T-cell (primary cell): ENCODE measurements around the gene PHF12. TPM values are rescaled to one million over a fixed set of nuclear protein-coding genes. Genes with fewer than 3 reads are reported as not detected.
"Not testable (repeated sequence)": the region's sequence is repeated elsewhere in the genome, so short reads cannot be mapped to it uniquely, and the experiment has no call there.

ENCODE experiments used
- ATAC-seq, 4 experiments: fragments of 200-7000 bp in 3 of 4; fragments of 150-1000 bp in 1 of 4; cut with Tn5 transposase; replicated peaks in 1 of 4; 1 replicate in 3 of 4; 2 replicates in 1 of 4; pipeline ENCODE4 v1.10.0; 2021; ENCODE audit warnings: moderate library complexity in 3 of 4, mild to moderate bottlenecking in 2 of 4, moderate number of reproducible peaks in 1 of 4
- CTCF ChIA-PET, 2 donors: fragments of 300-600 bp; sonication (Branson Sonifier 250); formaldehyde crosslinking; loops; one replicate each; lab custom pipeline; 2022; ENCODE audit warnings: antibody characterized with exemption in 2 of 2; lab: Charles Lee
- POLR2A ChIA-PET, 2 donors: fragments of 300-600 bp; sonication (Branson Sonifier 250); formaldehyde crosslinking; loops; one replicate each; lab custom pipeline; 2022; ENCODE audit warnings: antibody characterized with exemption in 2 of 2; lab: Charles Lee
- DNase-seq, 35 experiments: peaks; one replicate each; pipeline versions ENCODE4 v3.0.0 to v3.0.0-alpha.2; 2013 to 2023
- H3K27ac ChIP-seq: one replicate; pipeline ENCODE4 v1.5.1; 2013; ENCODE audit warnings: low read length
- H3K27me3 ChIP-seq, 2 experiments: replicated peaks in 1 of 2; 1 replicate in 1 of 2; 2 replicates in 1 of 2; pipeline versions ENCODE4 v1.6.1 to v1.7.0; 2013; ENCODE audit warnings: low read length in 1 of 2, mixed read lengths in 1 of 2; ENCODE audit not compliant: control insufficient read depth in 2 of 2, insufficient read depth in 2 of 2; ENCODE audit errors: extremely low read depth in 1 of 2
- H3K36me3 ChIP-seq, 2 donors: 1 replicate in 1 of 2; 2 replicates in 1 of 2; pipeline versions ENCODE4 v1.6.1 to v1.7.0; 2013; ENCODE audit warnings: low read length in 1 of 2; ENCODE audit not compliant: control insufficient read depth in 2 of 2, insufficient read depth in 1 of 2; ENCODE audit errors: extremely low read depth in 1 of 2
- H3K4me1 ChIP-seq, 2 experiments: 1 replicate in 1 of 2; 2 replicates in 1 of 2; pipeline versions ENCODE4 v1.6.1 to v1.7.0; 2013; ENCODE audit warnings: low read length in 2 of 2, mixed read lengths in 1 of 2; ENCODE audit not compliant: insufficient read depth in 2 of 2, control insufficient read depth in 1 of 2; ENCODE audit errors: extremely low read depth in 1 of 2
- H3K4me3 ChIP-seq, 2 donors: 1 replicate in 1 of 2; 2 replicates in 1 of 2; pipeline versions ENCODE4 v1.5.1 to v1.7.0; 2013; ENCODE audit warnings: mild to moderate bottlenecking in 2 of 2, low read length in 1 of 2, moderate library complexity in 1 of 2; ENCODE audit not compliant: control insufficient read depth in 1 of 2; ENCODE audit errors: extremely low read depth in 1 of 2
- H3K9me3 ChIP-seq: 2 replicates; pipeline ENCODE4 v1.7.0; 2013
- H3K27ac Mint-ChIP-seq, 2 donors: one replicate each; pipeline ENCODE4 v1.8.0; 2020 to 2021; ENCODE audit warnings: mild to moderate bottlenecking in 2 of 2, mixed read lengths in 2 of 2
- H3K27me3 Mint-ChIP-seq, 2 donors: one replicate each; pipeline ENCODE4 v1.8.0; 2021 to 2022; ENCODE audit warnings: mixed read lengths in 2 of 2
- H3K36me3 Mint-ChIP-seq: one replicate; pipeline ENCODE4 v1.8.0; 2021; ENCODE audit warnings: mixed read lengths
- H3K4me1 Mint-ChIP-seq, 3 donors: one replicate each; pipeline ENCODE4 v1.8.0; 2020 to 2022; ENCODE audit warnings: mixed read lengths in 3 of 3, mild to moderate bottlenecking in 1 of 3
- H3K4me3 Mint-ChIP-seq, 3 donors: one replicate each; pipeline ENCODE4 v1.8.0; 2020 to 2022; ENCODE audit warnings: mild to moderate bottlenecking in 3 of 3, mixed read lengths in 3 of 3, moderate library complexity in 3 of 3
- H3K9me3 Mint-ChIP-seq, 3 donors: one replicate each; pipeline ENCODE4 v1.8.0; 2020 to 2022; ENCODE audit warnings: mixed read lengths in 3 of 3
- WGBS: methylation state at CpG from one replicate; pipeline ENCODE4 v1.1.5; 2013; ENCODE audit warnings: missing lambda C conversion rate; ENCODE audit not compliant: insufficient coverage; 5-methylcytosine and 5-hydroxymethylcytosine counted together
- total RNA-seq, 35 experiments: library from RNA in 6 of 35; stranded (reverse) in 6 of 35; fragments of 120-200 nt in 1 of 35; gene quantifications; one replicate each; pipeline versions ENCODE4 v1.2.1 to v1.2.4 and lab custom pipeline; 2013 to 2026

The PHF12 gene
- total RNA-seq, 5 donors from 2014 or later (not counting 1 experiment from before 2014, with no cell fraction given): 121 to 176 (median 123) TPM

DNA sequence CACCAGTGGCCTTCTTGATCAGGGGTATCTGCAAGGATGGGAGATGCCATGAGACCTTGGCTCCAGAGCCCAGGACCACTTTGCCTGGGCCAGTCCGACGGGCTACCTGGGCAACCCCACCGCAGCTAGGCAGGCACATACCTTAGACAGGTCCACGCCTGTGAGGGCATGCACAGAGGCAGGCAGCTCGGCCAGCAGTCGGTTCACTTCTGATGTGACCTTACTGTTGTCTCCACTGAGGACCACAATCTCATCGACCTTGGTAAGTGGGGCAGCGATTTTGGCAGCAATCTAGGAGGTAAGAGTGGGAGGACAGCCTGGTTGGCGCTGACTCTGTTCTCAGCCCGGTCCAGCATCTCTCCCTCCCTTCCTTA lies 70.8 kb downstream of the PHF12 start:
- peaks cover 12 to 75% of the 10 kb centered on the region in 2 donors for H3K36me3 ChIP-seq
- DNase-seq (no peak), ATAC-seq (no peak)
- 100% methylated on average over 5 of the region's 10 CpGs for WGBS
- Mint-ChIP-seq H3K9me3 (no peaks in the 10 kb centered on the region), H3K27me3 (no peaks in the 10 kb centered on the region), H3K27ac (no peak overlapping the region), H3K4me3 (no peak overlapping the region), H3K4me1 (peaks cover 1 to 11% (median 7%) of the 10 kb centered on the region in 3 donors), H3K36me3 (peaks cover 54% of the 10 kb centered on the region)
- POLR2A ChIA-PET: no interaction called here
- CTCF ChIA-PET: no interaction called here
- H3K9me3 ChIP-seq: no peaks in the 10 kb centered on the region
- no peak overlapping the region for H3K27ac ChIP-seq
- no peaks in the 10 kb centered on the region for H3K4me1 ChIP-seq
- H3K4me3 ChIP-seq: no peak overlapping the region
- H3K27me3 ChIP-seq: no peaks in the 10 kb centered on the region

DNA sequence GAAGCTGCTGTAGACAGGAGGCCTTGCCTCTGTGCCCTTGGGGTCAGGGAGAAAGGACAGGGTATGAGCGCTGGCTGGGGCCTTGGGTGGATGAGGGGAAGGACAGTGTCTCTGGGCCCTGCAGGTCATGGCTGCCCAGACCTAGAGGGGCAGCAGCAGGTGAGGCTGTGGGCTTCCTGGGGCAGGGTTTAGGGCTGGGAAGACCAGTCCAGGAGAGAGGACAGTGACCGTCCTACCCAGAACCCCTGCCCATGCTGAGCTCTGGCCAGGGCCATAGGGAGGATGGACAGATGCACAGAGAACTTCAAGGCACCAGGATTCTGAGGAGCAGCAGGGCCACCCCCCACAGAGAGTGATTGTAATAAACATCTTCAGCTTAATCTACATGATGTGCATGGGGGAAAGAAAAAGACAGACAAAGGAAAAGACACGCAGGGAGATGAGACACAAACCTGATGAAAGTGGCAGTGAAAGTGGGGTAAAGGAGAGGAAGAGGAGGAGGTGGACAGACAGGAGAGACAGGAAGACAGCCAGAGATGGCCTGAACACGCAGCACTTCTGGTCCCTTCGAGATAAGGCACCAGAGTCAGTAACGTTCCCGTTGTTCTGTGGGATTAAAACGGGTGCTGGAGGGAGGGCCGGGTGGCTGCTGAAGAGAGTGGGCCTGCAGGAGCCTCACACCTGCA lies 71.3 kb downstream of the PHF12 start:
- ChIA-PET CTCF (no interaction called here), POLR2A (interaction anchor here in 1 of 2 donors (0.6 kb wide), 1 partner anchor 101 kb away, joined by 6 read pairs; no protein-coding TSS in a partner anchor)
- ATAC-seq (no peak), DNase-seq (no peak)
- no peaks in the 10 kb centered on the region for H3K27me3 ChIP-seq
- H3K36me3 ChIP-seq: peaks cover 12 to 70% of the 10 kb centered on the region in 2 donors
- H3K36me3 Mint-ChIP-seq: peaks cover 49% of the 10 kb centered on the region
- H3K27ac ChIP-seq: no peak overlapping the region
- no peaks in the 10 kb centered on the region for H3K9me3 ChIP-seq
- no peak overlapping the region for H3K4me3 ChIP-seq
- H3K4me1 ChIP-seq: no peaks in the 10 kb centered on the region
- no peak overlapping the region for H3K27ac Mint-ChIP-seq
- no peaks in the 10 kb centered on the region for H3K9me3 Mint-ChIP-seq
- no peak overlapping the region for H3K4me3 Mint-ChIP-seq
- WGBS: 75% methylated on average over 6 of the region's 9 CpGs
- no peaks in the 10 kb centered on the region for H3K27me3 Mint-ChIP-seq
- H3K4me1 Mint-ChIP-seq: peaks cover 1 to 6% (median 2%) of the 10 kb centered on the region in 3 donors

DNA sequence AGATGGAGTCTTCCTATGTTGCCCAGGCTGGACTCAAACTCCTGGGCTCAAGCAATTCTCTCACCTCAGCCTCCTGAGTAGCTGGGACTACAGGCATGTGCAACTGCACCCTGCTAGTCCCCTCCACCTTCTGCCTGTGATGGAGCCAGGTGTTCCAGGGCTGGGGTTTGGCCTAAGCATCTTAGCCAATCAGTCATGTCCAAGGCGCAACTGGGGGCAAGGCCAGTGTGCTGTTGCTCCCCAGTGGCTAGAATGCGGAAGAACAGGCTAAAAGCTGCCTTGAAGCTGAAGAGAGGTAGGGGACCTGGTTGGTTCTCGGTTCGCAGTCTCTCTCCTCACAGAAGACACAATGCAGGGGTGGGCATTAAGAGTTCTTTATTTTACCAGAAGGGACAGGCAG lies 72.3 kb downstream of the PHF12 start:
- Histone ChIP-seq H3K4me3 (no peak overlapping the region), H3K9me3 (no peaks in the 10 kb centered on the region), H3K4me1 (no peaks in the 10 kb centered on the region), H3K27me3 (no peaks in the 10 kb centered on the region), H3K27ac (no peak overlapping the region), H3K36me3 (peaks cover 12 to 60% of the 10 kb centered on the region in 2 donors)
- H3K36me3 Mint-ChIP-seq: peaks cover 41% of the 10 kb centered on the region
- no peaks in the 10 kb centered on the region for H3K9me3 Mint-ChIP-seq
- WGBS: 100% methylated on average over 4 of the region's 4 CpGs
- ATAC-seq (peak in 1 of 4 experiments; percentile 32), DNase-seq (no peak)
- no peaks in the 10 kb centered on the region for H3K27me3 Mint-ChIP-seq
- peaks cover 0 to 2% (median 1%) of the 10 kb centered on the region in 3 donors for H3K4me1 Mint-ChIP-seq
- no peak overlapping the region for H3K27ac Mint-ChIP-seq
- no peak overlapping the region for H3K4me3 Mint-ChIP-seq
- CTCF ChIA-PET: interaction anchor here (0.6 to 1.4 kb wide), 2 partner anchors 34 to 115 kb away, joined by 3 to 5 read pairs; no protein-coding TSS in a partner anchor
- POLR2A ChIA-PET: no interaction called here

- no peak overlapping the region for H3K27ac ChIP-seq
- H3K4me3 ChIP-seq: no peak overlapping the region
- ATAC-seq (no peak), DNase-seq (no peak)
- peaks cover 0 to 2% (median 1%) of the 10 kb centered on the region in 3 donors for H3K4me1 Mint-ChIP-seq
- no peak overlapping the region for H3K4me3 Mint-ChIP-seq
- H3K9me3 ChIP-seq: no peaks in the 10 kb centered on the region
- H3K27me3 ChIP-seq: no peaks in the 10 kb centered on the region
- peaks cover 12 to 53% of the 10 kb centered on the region in 2 donors for H3K36me3 ChIP-seq
- peak overlapping the region in 1 of 2 donors; percentile 58 for H3K27ac Mint-ChIP-seq
- peaks cover 39% of the 10 kb centered on the region for H3K36me3 Mint-ChIP-seq
- WGBS: no CpG with 5 or more reads among the region's 2 CpGs
- H3K27me3 Mint-ChIP-seq: no peaks in the 10 kb centered on the region
- ChIA-PET CTCF (interaction anchor here (0.6 to 1.4 kb wide), 2 partner anchors 34 to 115 kb away, joined by 3 to 5 read pairs; no protein-coding TSS in a partner anchor), POLR2A (no interaction called here)
- H3K9me3 Mint-ChIP-seq: no peaks in the 10 kb centered on the region
- no peaks in the 10 kb centered on the region for H3K4me1 ChIP-seq
These were observed 73.0 kb downstream of the PHF12 start for GRCh38 chr17:28878158-28878910.

- H3K4me3 ChIP-seq, H3K4me1 ChIP-seq, H3K4me3 Mint-ChIP-seq, H3K4me1 Mint-ChIP-seq, POLR2A ChIA-PET, DNase-seq, H3K9me3 ChIP-seq, H3K27me3 ChIP-seq, H3K27me3 Mint-ChIP-seq, ATAC-seq, H3K27ac ChIP-seq, H3K9me3 Mint-ChIP-seq: not testable (repeated sequence)
- H3K36me3 ChIP-seq: peaks cover 12 to 42% of the 10 kb centered on the region in 2 donors
- Mint-ChIP-seq H3K36me3 (peaks cover 31% of the 10 kb centered on the region), H3K27ac (peak overlapping the region in 1 of 2 donors; percentile 11)
- 91% methylated on average over 5 of the region's 6 CpGs for WGBS
- CTCF ChIA-PET: interaction anchor here (0.6 to 1.4 kb wide), 2 partner anchors 114 to 217 kb away, joined by 5 to 8 read pairs; no protein-coding TSS in a partner anchor
These were observed 74.1 kb downstream of the PHF12 start for GRCh38 chr17:28877150-28877711.

DNA sequence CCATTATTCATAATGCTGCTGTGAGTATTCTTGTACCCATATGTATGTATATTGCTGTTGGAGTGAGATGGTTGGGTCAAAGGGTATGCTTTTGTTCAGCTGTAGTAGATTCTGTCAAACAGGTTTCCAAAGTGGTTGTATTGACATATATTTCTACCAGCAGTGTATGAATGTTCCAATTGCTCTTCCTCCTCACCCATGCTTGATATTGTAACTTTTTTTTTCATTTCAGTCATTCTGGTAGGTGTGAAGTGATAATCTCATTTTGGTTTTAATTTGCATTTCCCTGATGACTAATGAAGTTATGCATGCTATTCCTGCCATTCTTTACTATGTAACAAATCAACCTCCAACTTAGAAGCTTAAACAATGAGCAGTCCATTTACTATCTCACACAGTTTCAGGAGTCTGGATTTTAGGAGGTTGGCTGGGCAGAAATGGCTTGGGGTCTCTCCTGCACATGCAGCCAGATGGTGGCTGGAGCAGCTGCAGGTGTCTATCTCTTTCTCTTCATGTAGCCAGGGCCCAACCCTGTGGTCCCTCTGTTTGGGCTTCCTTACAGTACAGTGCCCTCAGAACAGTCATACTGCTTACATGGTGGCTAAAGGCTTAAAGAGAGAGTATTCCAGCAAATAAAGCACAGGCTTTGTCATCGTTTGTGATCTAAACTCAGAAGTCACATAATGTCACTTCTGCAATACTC lies 75.3 kb downstream of the PHF12 start:
- ChIA-PET POLR2A (no interaction called here), CTCF (interaction anchor here in 1 of 2 donors (0.6 kb wide), 1 partner anchor 112 kb away, joined by 5 read pairs; no protein-coding TSS in a partner anchor)
- no CpG with 5 or more reads among the region's 1 CpG for WGBS
- DNase-seq (no peak), ATAC-seq (no peak)
- H3K4me3 Mint-ChIP-seq: no peak overlapping the region
- no peak overlapping the region for H3K27ac ChIP-seq
- H3K4me3 ChIP-seq: no peak overlapping the region
- H3K4me1 ChIP-seq: peaks cover 4 to 12% of the 10 kb centered on the region in 2 experiments
- H3K9me3 Mint-ChIP-seq: no peaks in the 10 kb centered on the region
- H3K27ac Mint-ChIP-seq: peak overlapping the region; percentile 15 to 25
- peaks cover 19% of the 10 kb centered on the region for H3K36me3 Mint-ChIP-seq
- H3K4me1 Mint-ChIP-seq: peaks cover 8 to 14% (median 11%) of the 10 kb centered on the region in 3 donors
- no peaks in the 10 kb centered on the region for H3K27me3 ChIP-seq
- H3K9me3 ChIP-seq: no peaks in the 10 kb centered on the region
- no peaks in the 10 kb centered on the region for H3K27me3 Mint-ChIP-seq
- peaks cover 12 to 30% of the 10 kb centered on the region in 2 donors for H3K36me3 ChIP-seq
